ENCODE results near the gene MYOD1. TPM values are rescaled to one million over a fixed set of nuclear protein-coding genes. Genes with fewer than 3 reads are reported as not detected.
A peak's percentile ranks its signal among the peaks of the same experiment; 100 is the strongest.

Gene MYOD1
- total RNA-seq, 2 experiments from 2014 or later, result not detected

- H3K4me1 ChIP-seq (ENCODE audit: insufficient read depth, low read length, poor library complexity, severe bottlenecking), result no peaks in the 10 kb centered on the region
- H3K27ac ChIP-seq (ENCODE audit: low read depth, low read length, poor library complexity, severe bottlenecking), result no peak overlapping the region
- H4K20me1 ChIP-seq (ENCODE audit: insufficient read depth, low read length), result no peaks in the 10 kb centered on the region
- H3K9me3 ChIP-seq (ENCODE audit: low read length), result no peaks in the 10 kb centered on the region
- TF ChIP-seq CTCF (conservative IDR thresholded peaks at IDR 0.05; ENCODE audit: low read length) (no peak), EZH2phosphoT487 (IDR thresholded peaks at IDR 0.05; ENCODE audit: borderline replicate concordance, low read depth, low read length) (no peak)
- no peaks in the 10 kb centered on the region for H3K9me2 ChIP-seq (ENCODE audit: insufficient read depth, low read length)
- no peak overlapping the region for H3K4me3 ChIP-seq (ENCODE audit: low read depth, low read length, poor library complexity, severe bottlenecking)
- no peak overlapping the region for H2AFZ ChIP-seq (ENCODE audit: low read length)
- DNase-seq (ENCODE audit: low spot score), result no peak
- no peaks in the 10 kb centered on the region for H3K79me2 ChIP-seq (ENCODE audit: insufficient read depth, low read depth, low read length)
- ChIA-PET POLR2A (interaction anchor here (0.5 kb wide), 1 partner anchor 223 kb away, joined by 4 read pairs; no protein-coding TSS in a partner anchor), CTCF (ENCODE audit: unreplicated experiment) (no interaction called here)
- H3K4me2 ChIP-seq (ENCODE audit: low read length), result no peak overlapping the region
- intact Hi-C loops (cut with micrococcal nuclease; ENCODE audit: unreplicated experiment), result no loop called here
- H3K36me3 ChIP-seq (ENCODE audit: insufficient read depth, low read length), result no peaks in the 10 kb centered on the region
- no TSS peak for BruUV-seq (replicated peaks)
Measured at GRCh38 chr11:17718015-17718414, 1.4 kb upstream of the MYOD1 start.

- Histone ChIP-seq H4K20me1 (ENCODE audit: insufficient read depth, low read length) (no peaks in the 10 kb centered on the region), H3K79me2 (ENCODE audit: insufficient read depth, low read depth, low read length) (no peaks in the 10 kb centered on the region), H3K9me3 (ENCODE audit: low read length) (no peaks in the 10 kb centered on the region), H3K36me3 (ENCODE audit: insufficient read depth, low read length) (no peaks in the 10 kb centered on the region), H2AFZ (ENCODE audit: low read length) (no peak overlapping the region), H3K9me2 (ENCODE audit: insufficient read depth, low read length) (no peaks in the 10 kb centered on the region), H3K27ac (ENCODE audit: low read depth, low read length, poor library complexity, severe bottlenecking) (no peak overlapping the region), H3K4me2 (ENCODE audit: low read length) (no peak overlapping the region), H3K4me1 (ENCODE audit: insufficient read depth, low read length, poor library complexity, severe bottlenecking) (no peaks in the 10 kb centered on the region), H3K4me3 (ENCODE audit: low read depth, low read length, poor library complexity, severe bottlenecking) (no peak overlapping the region)
- no peak for DNase-seq (ENCODE audit: low spot score)
- POLR2A ChIA-PET, result no interaction called here
- CTCF ChIA-PET (ENCODE audit: unreplicated experiment), result no interaction called here
- BruUV-seq (replicated peaks), result no TSS peak
- intact Hi-C loops (cut with micrococcal nuclease; ENCODE audit: unreplicated experiment), result no loop called here
- no peak for TF ChIP-seq CTCF (conservative IDR thresholded peaks at IDR 0.05; ENCODE audit: low read length)
- TF ChIP-seq EZH2phosphoT487 (IDR thresholded peaks at IDR 0.05; ENCODE audit: borderline replicate concordance, low read depth, low read length), result no peak
Measured at GRCh38 chr11:17718510-17718962, 835 bp upstream of the MYOD1 start.

- H3K79me2 ChIP-seq (ENCODE audit: insufficient read depth, low read depth, low read length), result no peaks in the 10 kb centered on the region
- no peak overlapping the region for H3K4me3 ChIP-seq (ENCODE audit: low read depth, low read length, poor library complexity, severe bottlenecking)
- no peaks in the 10 kb centered on the region for H3K4me1 ChIP-seq (ENCODE audit: insufficient read depth, low read length, poor library complexity, severe bottlenecking)
- TF ChIP-seq EZH2phosphoT487 (IDR thresholded peaks at IDR 0.05; ENCODE audit: borderline replicate concordance, low read depth, low read length) (no peak), CTCF (conservative IDR thresholded peaks at IDR 0.05; ENCODE audit: low read length) (peak; percentile 42)
- no peaks in the 10 kb centered on the region for H3K9me2 ChIP-seq (ENCODE audit: insufficient read depth, low read length)
- POLR2A ChIA-PET, result interaction anchor here (0.6 kb wide), 1 partner anchor 882 kb away, joined by 3 read pairs; no protein-coding TSS in a partner anchor
- CTCF ChIA-PET (ENCODE audit: unreplicated experiment), result no interaction called here
- no peaks in the 10 kb centered on the region for H3K9me3 ChIP-seq (ENCODE audit: low read length)
- no peaks in the 10 kb centered on the region for H4K20me1 ChIP-seq (ENCODE audit: insufficient read depth, low read length)
- H3K27ac ChIP-seq (ENCODE audit: low read depth, low read length, poor library complexity, severe bottlenecking), result no peak overlapping the region
- H2AFZ ChIP-seq (ENCODE audit: low read length), result no peak overlapping the region
- intact Hi-C loops (cut with micrococcal nuclease; ENCODE audit: unreplicated experiment), result no loop called here
- no peak overlapping the region for H3K4me2 ChIP-seq (ENCODE audit: low read length)
- H3K36me3 ChIP-seq (ENCODE audit: insufficient read depth, low read length), result no peaks in the 10 kb centered on the region
- no peak for DNase-seq (ENCODE audit: low spot score)
- BruUV-seq (replicated peaks), result no TSS peak
Measured at GRCh38 chr11:17719938-17720795, 796 bp downstream of the MYOD1 start.
